Subcutaneous abdominal adipose tissue (tissue), 5 donors: Measurements from ENCODE around the gene RCL1.

ENCODE experiments used
- H3K27ac ChIP-seq: one replicate; pipeline ENCODE4 v1.7.0; 2013; ENCODE audit warnings: low read depth, mild to moderate bottlenecking, inconsistent platforms, low read length, moderate library complexity
- H3K27me3 ChIP-seq, 5 donors: one replicate each; pipeline ENCODE4 v1.7.0; 2013; ENCODE audit warnings: low read length in 5 of 5, inconsistent platforms in 1 of 5; ENCODE audit not compliant: control insufficient read depth in 5 of 5, insufficient read depth in 4 of 5
- H3K36me3 ChIP-seq, 5 donors: one replicate each; pipeline ENCODE4 v1.7.0; 2013; ENCODE audit warnings: low read length in 5 of 5; ENCODE audit not compliant: control insufficient read depth in 5 of 5, insufficient read depth in 5 of 5
- H3K4me1 ChIP-seq, 5 donors: one replicate each; pipeline ENCODE4 v1.7.0; 2013; ENCODE audit warnings: low read length in 5 of 5, mild to moderate bottlenecking in 3 of 5, moderate library complexity in 1 of 5; ENCODE audit not compliant: control insufficient read depth in 5 of 5, insufficient read depth in 5 of 5
- H3K4me3 ChIP-seq, 5 donors: one replicate each; pipeline ENCODE4 v1.7.0; 2013; ENCODE audit warnings: low read length in 5 of 5, low read depth in 1 of 5
- H3K9ac ChIP-seq, 5 donors: one replicate each; pipeline ENCODE4 v1.7.0; 2013; ENCODE audit warnings: low read length in 5 of 5, mild to moderate bottlenecking in 4 of 5, moderate library complexity in 3 of 5
- H3K9me3 ChIP-seq, 5 donors: one replicate each; pipeline ENCODE4 v1.7.0; 2013; ENCODE audit warnings: low read length in 5 of 5; ENCODE audit not compliant: control insufficient read depth in 5 of 5
- donor health status: healthy.
- donor health status: healthy.
- donor health status: healthy.
- donor health status: healthy.
- donor health status: healthy.

Gene RCL1

GRCh38 chr9:4827224-4827623 lies 34.5 kb downstream of the RCL1 start:
- Histone ChIP-seq H3K9ac (no peak overlapping the region), H3K27me3 (no peaks in the 10 kb centered on the region), H3K9me3 (no peaks in the 10 kb centered on the region), H3K36me3 (peaks cover 0 to 17% (median 0%) of the 10 kb centered on the region in 5 donors), H3K4me3 (no peak overlapping the region), H3K4me1 (peaks cover 0 to 39% (median 11%) of the 10 kb centered on the region in 5 donors), H3K27ac (no peak overlapping the region)

DNA sequence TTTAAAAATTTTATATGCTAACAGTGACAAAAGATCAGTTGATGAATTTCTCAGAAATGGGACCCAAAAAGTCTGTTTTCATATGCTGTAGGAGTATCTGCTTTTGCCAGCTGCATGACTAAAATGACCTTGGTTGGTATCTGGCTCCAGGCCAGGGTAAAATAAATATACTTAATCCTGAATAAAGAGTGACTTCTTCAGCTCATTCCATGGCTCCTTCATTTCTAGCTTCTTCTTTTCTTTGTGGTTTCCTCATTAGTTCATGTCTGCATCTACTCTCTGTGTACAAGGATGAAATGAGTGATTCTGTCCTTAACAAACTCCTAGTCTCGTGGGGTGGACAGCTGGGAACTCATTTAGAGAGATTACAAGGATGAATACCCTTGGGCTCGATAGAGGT lies 36.0 kb downstream of the RCL1 start:
- H3K9me3 ChIP-seq: no peaks in the 10 kb centered on the region
- no peaks in the 10 kb centered on the region for H3K27me3 ChIP-seq
- H3K9ac ChIP-seq: no peak overlapping the region
- H3K4me3 ChIP-seq: no peak overlapping the region
- H3K27ac ChIP-seq: peak overlapping the region; percentile 8
- H3K4me1 ChIP-seq: peaks cover 0 to 36% (median 7%) of the 10 kb centered on the region in 5 donors
- H3K36me3 ChIP-seq: peaks cover 2 to 25% (median 6%) of the 10 kb centered on the region in 5 donors

DNA sequence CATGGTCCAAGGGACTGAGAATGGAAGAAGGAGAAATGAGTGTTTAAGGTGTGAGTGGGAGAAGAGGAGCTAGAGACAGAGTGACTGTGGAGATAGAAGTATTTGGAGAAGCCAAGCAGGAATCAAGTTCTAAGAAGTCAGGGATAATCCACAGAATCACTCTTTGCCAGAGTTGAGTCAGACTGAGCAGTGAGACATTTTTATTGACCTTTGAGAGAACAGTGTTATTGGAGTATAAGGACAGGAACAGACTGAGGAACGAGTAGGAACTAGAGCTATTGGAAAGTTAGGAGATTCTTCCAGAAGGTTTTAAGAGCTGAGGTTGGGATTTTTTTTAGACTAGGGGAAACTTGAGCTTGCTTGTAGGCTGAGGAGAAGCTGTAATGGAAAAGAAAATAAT lies 37.2 kb downstream of the RCL1 start:
- H3K36me3 ChIP-seq: peaks cover 3 to 30% (median 9%) of the 10 kb centered on the region in 5 donors
- H3K4me1 ChIP-seq: peaks cover 0 to 32% (median 7%) of the 10 kb centered on the region in 5 donors

GRCh38 chr9:4830699-4831098 lies 38.0 kb downstream of the RCL1 start:
- Histone ChIP-seq H3K27me3 (no peaks in the 10 kb centered on the region), H3K9ac (no peak overlapping the region), H3K4me1 (peaks cover 0 to 27% (median 7%) of the 10 kb centered on the region in 5 donors)

More for the DNA sequence above, 37.2 kb downstream of the RCL1 start:
- no peak overlapping the region for H3K4me3 ChIP-seq
- H3K27ac ChIP-seq: peak overlapping the region; percentile 32
- no peaks in the 10 kb centered on the region for H3K27me3 ChIP-seq
- H3K9ac ChIP-seq: no peak overlapping the region
- H3K9me3 ChIP-seq: no peaks in the 10 kb centered on the region

GRCh38 chr9:4831119-4831518 lies 38.4 kb downstream of the RCL1 start:
- peaks cover 0 to 26% (median 7%) of the 10 kb centered on the region in 5 donors for H3K4me1 ChIP-seq

More at GRCh38 chr9:4830699-4831098, 38.0 kb downstream of the RCL1 start:
- no peak overlapping the region for H3K4me3 ChIP-seq
- no peak overlapping the region for H3K27ac ChIP-seq
- no peaks in the 10 kb centered on the region for H3K9me3 ChIP-seq
- peaks cover 3 to 32% (median 10%) of the 10 kb centered on the region in 5 donors for H3K36me3 ChIP-seq

DNA sequence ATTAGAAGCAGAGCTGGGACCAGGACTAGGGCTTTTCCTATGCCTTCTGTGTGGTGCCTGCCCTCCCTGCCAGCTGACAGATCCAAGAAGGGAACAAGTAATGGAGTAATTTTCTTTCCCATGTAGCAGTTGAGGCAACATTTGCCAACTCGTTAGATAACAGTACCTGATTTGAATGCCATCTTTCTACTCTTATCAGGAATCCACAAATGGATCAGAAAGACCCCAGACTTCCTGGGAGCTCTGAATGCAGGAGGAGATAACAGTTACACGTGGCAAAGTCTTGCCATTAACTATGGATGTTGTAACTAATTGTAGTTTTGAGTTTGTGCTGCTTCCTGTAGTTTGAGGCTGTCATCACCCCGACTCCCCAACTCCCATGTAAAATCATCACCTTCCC lies 39.2 kb downstream of the RCL1 start:
- Histone ChIP-seq H3K4me3 (no peak overlapping the region), H3K4me1 (peaks cover 0 to 32% (median 13%) of the 10 kb centered on the region in 5 donors)

More at GRCh38 chr9:4831119-4831518, 38.4 kb downstream of the RCL1 start:
- H3K27me3 ChIP-seq: no peaks in the 10 kb centered on the region
- no peak overlapping the region for H3K4me3 ChIP-seq
- peaks cover 3 to 32% (median 10%) of the 10 kb centered on the region in 5 donors for H3K36me3 ChIP-seq
- no peaks in the 10 kb centered on the region for H3K9me3 ChIP-seq
- no peak overlapping the region for H3K9ac ChIP-seq
- H3K27ac ChIP-seq: no peak overlapping the region

GRCh38 chr9:4832786-4833579 lies 40.2 kb downstream of the RCL1 start:
- no peak overlapping the region for H3K9ac ChIP-seq
- H3K36me3 ChIP-seq: peaks cover 3 to 27% (median 10%) of the 10 kb centered on the region in 5 donors
- H3K9me3 ChIP-seq: no peaks in the 10 kb centered on the region
- no peaks in the 10 kb centered on the region for H3K27me3 ChIP-seq
- H3K4me1 ChIP-seq: peaks cover 3 to 36% (median 22%) of the 10 kb centered on the region in 5 donors
- no peak overlapping the region for H3K27ac ChIP-seq
- no peak overlapping the region for H3K4me3 ChIP-seq

More for the DNA sequence above, 39.2 kb downstream of the RCL1 start:
- Histone ChIP-seq H3K27ac (no peak overlapping the region), H3K27me3 (no peaks in the 10 kb centered on the region), H3K9ac (no peak overlapping the region), H3K36me3 (peaks cover 3 to 32% (median 10%) of the 10 kb centered on the region in 5 donors), H3K9me3 (no peaks in the 10 kb centered on the region)

GRCh38 chr9:4833781-4834560 lies 41.2 kb downstream of the RCL1 start:
- peaks cover 3 to 27% (median 10%) of the 10 kb centered on the region in 5 donors for H3K36me3 ChIP-seq
- no peaks in the 10 kb centered on the region for H3K9me3 ChIP-seq
- H3K4me3 ChIP-seq: no peak overlapping the region
- H3K4me1 ChIP-seq: peaks cover 7 to 36% (median 26%) of the 10 kb centered on the region in 5 donors
- no peaks in the 10 kb centered on the region for H3K27me3 ChIP-seq
- H3K9ac ChIP-seq: no peak overlapping the region
- H3K27ac ChIP-seq: no peak overlapping the region

DNA sequence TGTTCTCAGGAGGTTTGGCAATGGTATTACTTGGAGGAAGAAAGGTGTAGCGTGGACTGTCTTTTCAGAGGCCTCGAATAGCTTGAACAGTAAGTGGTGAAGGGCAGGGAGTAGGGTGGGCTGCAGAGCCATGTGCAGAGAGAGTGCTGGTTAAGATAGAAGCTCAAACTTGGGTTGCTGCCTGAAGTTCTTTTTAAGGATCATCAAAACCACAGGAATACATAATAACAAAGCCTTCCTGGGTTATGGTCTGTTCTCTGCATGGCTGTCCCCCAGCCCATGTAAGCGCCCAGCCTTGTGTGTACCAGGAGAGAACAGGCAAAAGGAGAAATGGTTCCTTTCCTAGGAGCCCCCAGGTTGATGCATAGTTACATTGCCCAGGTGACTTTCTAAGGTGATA lies 43.9 kb downstream of the RCL1 start:
- H3K9me3 ChIP-seq: no peaks in the 10 kb centered on the region
- H3K9ac ChIP-seq: peak overlapping the region in 1 of 5 donors; percentile 26
- H3K27ac ChIP-seq: peak overlapping the region; percentile 86
- no peaks in the 10 kb centered on the region for H3K27me3 ChIP-seq
- peaks cover 7 to 34% (median 25%) of the 10 kb centered on the region in 5 donors for H3K4me1 ChIP-seq
- H3K36me3 ChIP-seq: peaks cover 13 to 28% (median 18%) of the 10 kb centered on the region in 5 donors
- no peak overlapping the region for H3K4me3 ChIP-seq
